Tibial nerve (tissue), 4 donors: ENCODE measurements around the gene MEIS1. TPM values are rescaled to one million over a fixed set of nuclear protein-coding genes. Genes with fewer than 3 reads are reported as not detected.

ENCODE experiments used
- DNase-seq, 2 donors: peaks; one replicate each; pipeline ENCODE4 v3.0.0-alpha.2; 2019; ENCODE audit warnings: low spot score in 2 of 2
- H3K27ac ChIP-seq, 4 donors: fragments of 200-600 bp; sonication (generic) in 3 of 4; one replicate each; pipeline ENCODE4 v1.5.1; 2017 to 2019; ENCODE audit warnings: mild to moderate bottlenecking in 1 of 4
- H3K27me3 ChIP-seq, 2 donors: fragments of 200-600 bp; sonication (generic) in 1 of 2; one replicate each; pipeline versions ENCODE4 v1.5.1 to v1.6.0; 2017 to 2019
- H3K36me3 ChIP-seq, 3 donors: fragments of 200-600 bp; sonication (generic); one replicate each; pipeline ENCODE4 v1.5.1; 2018 to 2019
- H3K4me1 ChIP-seq, 4 donors: fragments of 200-600 bp; sonication (generic) in 3 of 4; one replicate each; pipeline ENCODE4 v1.5.1; 2017 to 2019
- H3K4me3 ChIP-seq, 4 donors: fragments of 200-600 bp; sonication (generic) in 3 of 4; one replicate each; pipeline ENCODE4 v1.5.1; 2017 to 2019; ENCODE audit warnings: mild to moderate bottlenecking in 1 of 4, moderate library complexity in 1 of 4
- H3K9me3 ChIP-seq, 4 donors: fragments of 200-600 bp; sonication (generic) in 3 of 4; one replicate each; pipeline ENCODE4 v1.5.1; 2017 to 2019
- EP300 ChIP-seq, 2 donors: sonication (generic); formaldehyde crosslinking; IDR thresholded peaks; one replicate each; pipeline ENCODE4 v1.6.1; 2017; ENCODE audit warnings: antibody characterized with exemption in 2 of 2, mild to moderate bottlenecking in 1 of 2
- POLR2A ChIP-seq, 2 donors: fragments of 450-650 bp; IDR thresholded peaks; one replicate each; pipeline ENCODE4 v1.6.1; 2017; ENCODE audit warnings: antibody characterized with exemption in 2 of 2, mild to moderate bottlenecking in 2 of 2, moderate library complexity in 2 of 2
- WGBS, 2 donors: methylation state at CpG; one replicate each; pipeline ENCODE4 v1.1.5; 2018; 5-methylcytosine and 5-hydroxymethylcytosine counted together
- total RNA-seq, 4 donors: library from RNA; depleted of rRNA; stranded (reverse); fragments of >200 nt; gene quantifications; one replicate each; pipeline ENCODE4 v1.1.0, GENCODE V29; 2016
- TF ChIP-seq, protein P1 (sequence below), 5 experiments: fragments of 200-600 bp in 3 of 5; fragments of 450-650 bp in 2 of 5; sonication (generic) in 3 of 5; IDR thresholded peaks; one replicate each; pipeline ENCODE4 v1.5.1; 2016 to 2019; ENCODE audit warnings: antibody characterized with exemption in 5 of 5, mild to moderate bottlenecking in 3 of 5, moderate library complexity in 2 of 5

MEIS1 gene
- total RNA-seq, 4 donors from 2014 or later, result 9.0 to 18.4 (median 12.5) TPM

DNA sequence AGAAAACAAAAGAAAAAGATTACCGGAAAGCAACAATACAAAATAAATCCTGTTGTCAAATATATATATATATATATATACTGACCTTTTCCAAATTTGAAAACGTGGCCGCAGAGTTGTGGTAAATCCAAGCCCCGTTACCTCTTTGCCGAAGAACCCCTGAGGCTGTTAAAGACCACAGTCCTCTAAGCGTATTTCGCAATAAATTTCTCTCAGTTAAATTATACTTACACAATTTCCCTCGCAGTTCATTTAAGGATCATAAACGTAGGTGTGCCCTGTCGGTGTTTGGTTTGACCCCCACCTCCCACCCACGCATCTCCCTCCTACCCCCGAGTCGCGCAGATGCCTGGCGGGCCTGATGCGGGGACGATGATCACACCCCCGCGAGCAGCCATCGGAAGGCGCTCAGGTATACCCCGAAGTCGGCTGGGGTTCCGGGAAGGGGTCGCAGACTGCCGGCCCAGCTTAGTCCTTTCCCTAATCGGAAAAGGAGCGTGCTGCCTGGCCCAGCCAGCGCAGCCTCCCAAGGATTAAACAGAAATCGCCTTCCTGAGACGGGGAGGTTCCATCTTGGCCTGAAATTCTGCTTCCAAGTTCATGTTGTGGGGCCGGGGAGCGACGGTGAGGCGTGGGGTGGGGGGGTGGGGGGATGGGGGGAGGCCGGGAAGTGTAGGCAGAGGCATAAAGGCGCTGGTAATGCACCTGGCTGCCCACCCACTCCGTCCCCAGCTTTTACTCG, 2.9 kb upstream of the MEIS1 start:
- H3K27ac ChIP-seq, result no peak overlapping the region

DNA sequence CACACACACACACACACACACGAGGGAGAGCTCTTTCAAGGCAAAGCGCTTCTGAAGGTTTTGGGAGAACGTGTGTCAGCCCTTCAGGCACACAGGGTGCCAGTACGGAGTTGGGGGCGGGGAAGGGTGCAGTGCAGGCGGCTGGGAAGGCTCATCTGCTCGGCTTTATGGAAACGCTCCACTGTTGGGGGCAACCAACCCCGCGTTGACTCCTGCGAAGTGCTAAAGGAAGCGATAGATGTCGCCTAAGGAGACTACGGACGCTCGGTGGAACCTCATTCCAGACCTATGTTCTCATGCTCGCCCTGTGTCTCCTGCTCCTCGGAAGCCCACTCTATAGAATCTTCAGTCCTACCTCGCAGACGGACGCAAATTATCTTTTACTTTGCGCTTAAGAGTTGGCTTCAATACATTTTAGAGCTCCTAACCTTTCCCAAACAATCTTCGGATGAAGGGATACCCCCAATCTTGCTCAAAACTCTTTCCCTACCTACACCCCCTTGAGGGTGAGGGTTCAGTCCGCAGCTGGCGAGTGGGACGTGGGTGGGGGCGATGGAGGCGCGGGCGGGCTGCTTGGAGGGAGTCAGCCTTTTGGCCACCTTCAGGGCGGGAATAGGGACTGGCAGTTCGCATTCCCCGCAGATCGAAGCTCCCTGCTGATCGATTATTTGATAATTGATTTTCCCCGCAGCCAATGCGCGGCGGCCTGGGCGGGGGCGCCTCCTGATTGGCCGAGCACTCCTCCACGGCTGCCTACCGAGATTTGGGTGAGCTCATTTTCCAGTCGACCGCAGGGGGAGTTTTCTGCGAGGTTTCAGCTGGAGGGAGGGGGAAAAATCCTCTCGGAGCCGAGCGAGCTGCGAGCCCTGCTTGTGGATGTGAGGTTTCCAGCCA, 1.9 kb upstream of the MEIS1 start:
- peak; percentile 66 to 81 for DNase-seq
- TF ChIP-seq POLR2A (IDR thresholded peaks at IDR 0.05) (peak in 1 of 2 donors; percentile 52), EP300 (IDR thresholded peaks at IDR 0.05) (peak; percentile 16 to 80)
- TF ChIP-seq, protein P1, sequence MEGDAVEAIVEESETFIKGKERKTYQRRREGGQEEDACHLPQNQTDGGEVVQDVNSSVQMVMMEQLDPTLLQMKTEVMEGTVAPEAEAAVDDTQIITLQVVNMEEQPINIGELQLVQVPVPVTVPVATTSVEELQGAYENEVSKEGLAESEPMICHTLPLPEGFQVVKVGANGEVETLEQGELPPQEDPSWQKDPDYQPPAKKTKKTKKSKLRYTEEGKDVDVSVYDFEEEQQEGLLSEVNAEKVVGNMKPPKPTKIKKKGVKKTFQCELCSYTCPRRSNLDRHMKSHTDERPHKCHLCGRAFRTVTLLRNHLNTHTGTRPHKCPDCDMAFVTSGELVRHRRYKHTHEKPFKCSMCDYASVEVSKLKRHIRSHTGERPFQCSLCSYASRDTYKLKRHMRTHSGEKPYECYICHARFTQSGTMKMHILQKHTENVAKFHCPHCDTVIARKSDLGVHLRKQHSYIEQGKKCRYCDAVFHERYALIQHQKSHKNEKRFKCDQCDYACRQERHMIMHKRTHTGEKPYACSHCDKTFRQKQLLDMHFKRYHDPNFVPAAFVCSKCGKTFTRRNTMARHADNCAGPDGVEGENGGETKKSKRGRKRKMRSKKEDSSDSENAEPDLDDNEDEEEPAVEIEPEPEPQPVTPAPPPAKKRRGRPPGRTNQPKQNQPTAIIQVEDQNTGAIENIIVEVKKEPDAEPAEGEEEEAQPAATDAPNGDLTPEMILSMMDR (IDR thresholded peaks at IDR 0.05), result peak in 2 of 5 experiments; percentile 35 to 40
- 0 to 1% methylated on average over 50 to 51 of the region's 51 CpGs for WGBS, 2 donors

More for the DNA sequence above, 2.9 kb upstream of the MEIS1 start:
- TF ChIP-seq POLR2A (IDR thresholded peaks at IDR 0.05) (no peak), EP300 (IDR thresholded peaks at IDR 0.05) (no peak)
- TF ChIP-seq, protein P1 (IDR thresholded peaks at IDR 0.05), result no peak
- WGBS, 2 donors, result 14 to 16% methylated on average over 35 to 39 of the region's 39 CpGs
- Histone ChIP-seq H3K4me1 (peaks cover 0 to 20% (median 3%) of the 10 kb centered on the region in 4 donors), H3K4me3 (peak overlapping the region in 3 of 4 donors; percentile 6 to 74 (median 48)), H3K9me3 (no peaks in the 10 kb centered on the region), H3K36me3 (no peaks in the 10 kb centered on the region), H3K27me3 (peaks cover 0 to 32% of the 10 kb centered on the region in 2 donors)
- no peak for DNase-seq

DNA sequence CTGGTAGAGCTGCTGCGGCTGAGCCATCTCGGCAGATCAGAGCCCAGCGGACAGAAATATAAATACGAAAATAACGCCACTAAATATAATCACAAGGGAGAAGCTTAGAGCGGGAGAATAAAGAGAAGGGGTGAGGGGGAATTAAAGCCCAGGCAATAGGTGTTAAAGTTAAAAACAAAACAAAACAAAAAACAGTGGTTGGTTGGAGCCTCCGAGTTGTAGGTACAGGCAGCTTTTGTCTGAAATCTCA, 1.3 kb upstream of the MEIS1 start:
- Histone ChIP-seq H3K27ac (peak overlapping the region; percentile 61 to 88 (median 82)), H3K27me3 (peaks cover 0 to 16% of the 10 kb centered on the region in 2 donors), H3K9me3 (no peaks in the 10 kb centered on the region), H3K36me3 (no peaks in the 10 kb centered on the region), H3K4me3 (peak overlapping the region; percentile 48 to 74 (median 62)), H3K4me1 (peaks cover 0 to 34% (median 4%) of the 10 kb centered on the region in 4 donors)
- whole genome bisulfite sequencing, 2 donors, result 1% methylated on average over 7 of the region's 7 CpGs
- TF ChIP-seq EP300 (IDR thresholded peaks at IDR 0.05) (no peak), POLR2A (IDR thresholded peaks at IDR 0.05) (no peak)
- TF ChIP-seq, protein P1 (IDR thresholded peaks at IDR 0.05), result no peak
- DNase-seq, result no peak

More for the DNA sequence above, 1.9 kb upstream of the MEIS1 start:
- Histone ChIP-seq H3K27me3 (peaks cover 0 to 22% of the 10 kb centered on the region in 2 donors), H3K36me3 (no peaks in the 10 kb centered on the region), H3K9me3 (no peaks in the 10 kb centered on the region), H3K4me1 (peaks cover 0 to 28% (median 3%) of the 10 kb centered on the region in 4 donors), H3K4me3 (peak overlapping the region; percentile 48 to 74 (median 62)), H3K27ac (peak overlapping the region; percentile 46 to 88 (median 82))

DNA sequence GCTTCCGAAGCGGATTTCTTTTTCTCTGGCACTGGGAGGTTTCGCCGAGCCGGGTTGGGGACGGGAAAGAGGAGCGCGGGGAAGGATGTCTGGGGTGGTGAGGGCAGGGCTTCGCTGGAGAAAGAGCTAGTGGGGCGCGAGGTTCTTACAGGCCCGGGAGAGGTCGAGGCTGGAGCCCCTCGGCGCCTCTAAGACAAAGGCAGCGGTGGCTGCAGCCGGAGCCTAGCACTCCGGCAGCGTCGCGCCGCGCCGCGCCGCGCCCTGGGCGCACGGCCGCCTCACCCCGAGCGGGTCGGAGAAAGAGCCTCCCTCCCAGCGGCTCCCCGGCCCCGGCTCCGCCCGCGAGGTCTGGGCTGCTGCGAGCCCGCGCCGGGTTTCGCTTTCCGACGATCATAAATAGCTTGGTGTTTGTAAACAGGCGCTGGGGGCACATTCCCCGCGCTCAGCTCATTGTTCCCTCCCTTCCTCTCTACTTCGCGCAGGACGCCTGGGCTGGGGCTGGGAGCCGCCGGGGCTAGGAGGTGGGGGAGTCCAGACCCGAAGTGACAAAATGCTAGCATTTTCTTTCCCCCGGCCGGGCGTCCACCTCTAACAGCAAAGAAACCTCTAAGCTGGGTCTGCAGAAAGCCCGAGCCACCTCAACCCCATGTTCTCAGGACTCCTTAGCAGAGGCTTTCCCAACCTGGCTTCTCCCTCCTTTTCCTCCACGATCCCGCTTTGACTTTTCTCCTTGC, 813 bp upstream of the MEIS1 start:
- WGBS, 2 donors, result 1% methylated on average over 37 to 54 of the region's 61 CpGs
- Histone ChIP-seq H3K4me1 (peaks cover 0 to 38% (median 6%) of the 10 kb centered on the region in 4 donors), H3K4me3 (peak overlapping the region; percentile 48 to 74 (median 62)), H3K36me3 (no peaks in the 10 kb centered on the region), H3K27ac (peak overlapping the region; percentile 61 to 88 (median 82)), H3K27me3 (peaks cover 0 to 13% of the 10 kb centered on the region in 2 donors), H3K9me3 (no peaks in the 10 kb centered on the region)
- TF ChIP-seq EP300 (IDR thresholded peaks at IDR 0.05), result no peak
- TF ChIP-seq, protein P1 (IDR thresholded peaks at IDR 0.05), result no peak
- TF ChIP-seq POLR2A (IDR thresholded peaks at IDR 0.05), result no peak
- no peak for DNase-seq
